HG03159 (cell line): ENCODE measurements around the gene NNAT.

Experiments used
- ATAC-seq: cut with Tn5 transposase; IDR thresholded peaks from one replicate; pipeline ENCODE4 v1.9.1; 2021; ENCODE audit warnings: mild to moderate bottlenecking, moderate library complexity; ENCODE audit not compliant: unreplicated experiment

Gene NNAT

DNA sequence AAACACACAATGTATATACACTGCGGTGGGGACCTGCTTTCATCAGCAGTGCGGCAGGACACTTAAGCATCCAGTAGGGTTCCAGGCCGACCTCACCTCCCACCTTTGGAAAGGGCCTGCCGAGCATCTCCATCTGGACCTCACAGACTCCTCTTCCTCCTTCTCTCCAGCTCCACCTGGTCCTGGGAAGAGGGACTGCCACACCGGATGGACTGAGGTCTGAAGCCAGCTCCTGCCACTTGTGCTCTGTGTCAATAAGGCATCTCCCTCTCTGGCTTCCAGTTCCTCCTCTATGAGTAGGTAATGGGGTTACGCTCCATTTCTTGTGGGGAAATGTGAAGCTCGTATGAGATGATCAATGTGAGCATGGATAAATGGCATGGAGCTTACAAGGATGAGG is 19.1 kb upstream of the NNAT start:
- no peak for ATAC-seq

DNA sequence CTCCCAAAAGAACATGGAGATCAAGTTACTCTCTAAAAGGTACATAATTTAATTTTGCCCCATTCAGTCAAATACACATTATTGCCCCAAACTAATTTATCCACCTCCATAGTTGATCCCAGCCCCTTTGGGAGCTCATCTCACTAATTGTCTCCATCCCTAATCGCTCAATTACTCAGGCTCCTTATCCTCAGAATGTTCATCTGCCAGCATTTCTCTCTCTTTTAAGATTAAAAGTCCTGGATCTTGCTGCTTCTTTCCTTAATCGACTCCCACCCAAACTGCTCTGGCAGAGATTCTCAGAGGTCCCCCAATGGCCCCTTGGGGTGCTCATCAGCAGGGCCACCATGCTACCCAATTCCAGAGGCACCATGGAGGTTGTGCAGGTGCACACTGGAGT is 18.4 kb upstream of the NNAT start:
- no peak for ATAC-seq

GRCh38 chr20:37503256-37503927 is 17.7 kb upstream of the NNAT start:
- ATAC-seq = no peak

- ATAC-seq = no peak
These were observed 16.5 kb upstream of the NNAT start for GRCh38 chr20:37504404-37505096.

DNA sequence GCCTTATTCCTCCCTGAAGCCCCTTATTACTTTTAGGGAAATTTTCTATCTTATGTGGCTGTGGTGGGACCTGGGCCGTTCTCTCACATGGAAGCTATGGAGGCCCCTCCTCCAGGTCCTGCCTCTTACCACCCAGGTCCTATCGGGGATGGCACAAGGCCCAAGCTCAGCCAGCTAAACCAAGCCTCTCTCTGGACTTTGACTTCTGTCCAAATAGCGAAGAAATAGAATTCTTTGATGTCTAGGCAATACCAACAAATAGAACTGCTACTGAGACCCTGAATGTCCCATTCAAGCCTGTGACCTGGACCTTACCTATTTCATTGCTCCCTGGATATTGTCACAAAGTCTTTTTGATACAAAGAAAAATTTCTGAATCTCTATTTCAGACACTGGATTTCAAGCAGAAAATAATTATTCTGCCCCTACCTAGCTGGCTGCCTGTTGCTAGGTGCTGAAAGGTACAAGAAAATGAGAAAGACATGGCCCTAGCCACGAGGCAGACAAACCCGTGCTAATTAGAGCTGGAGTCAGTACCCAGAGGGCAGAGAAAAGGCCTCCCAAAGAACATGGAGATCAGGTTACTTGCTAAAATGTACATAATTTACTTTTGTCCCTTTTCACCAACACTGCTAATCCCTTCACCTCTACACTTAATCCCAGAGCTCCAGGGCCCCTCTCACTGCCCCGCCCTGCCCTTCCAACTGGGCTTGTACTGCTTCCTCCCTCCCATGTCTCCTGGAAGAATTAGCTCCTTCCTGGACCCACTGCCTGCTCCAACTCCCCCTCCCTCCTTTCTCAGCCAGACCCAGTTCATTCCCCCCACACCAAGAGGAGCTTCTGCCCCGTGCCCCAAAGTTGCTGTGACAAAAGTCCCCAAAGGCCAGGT is 15.5 kb upstream of the NNAT start:
- ATAC-seq = no peak

DNA sequence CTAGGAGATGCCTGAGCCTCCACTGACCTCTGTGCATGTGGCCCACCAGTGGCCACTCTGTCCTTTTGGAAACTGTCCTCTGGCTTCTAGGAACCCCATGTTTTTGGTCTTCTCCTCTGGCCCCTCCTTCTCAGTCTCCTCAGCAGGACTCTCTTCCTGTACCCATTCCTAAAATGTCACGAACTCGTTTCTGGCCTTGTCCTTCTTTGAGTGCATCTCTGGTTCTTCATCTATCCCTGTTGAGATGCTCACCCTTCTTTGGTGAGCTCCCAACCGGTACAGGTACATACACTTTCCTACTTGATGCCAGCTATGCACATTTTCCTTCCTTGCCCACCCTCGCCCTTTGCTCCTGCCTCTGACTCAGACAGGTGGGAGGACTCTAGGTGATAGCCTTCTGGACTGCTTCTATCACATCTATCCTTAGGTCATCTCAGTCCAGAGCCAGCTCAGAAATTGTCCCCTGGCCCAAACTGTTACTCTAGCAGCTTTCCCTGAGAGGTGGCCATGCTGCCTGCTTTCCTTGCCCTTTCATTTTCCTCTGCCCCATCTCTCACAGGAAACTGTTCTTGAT is 14.8 kb upstream of the NNAT start:
- ATAC-seq = no peak

GRCh38 chr20:37510226-37510625 is 10.8 kb upstream of the NNAT start:
- ATAC-seq = no peak

DNA sequence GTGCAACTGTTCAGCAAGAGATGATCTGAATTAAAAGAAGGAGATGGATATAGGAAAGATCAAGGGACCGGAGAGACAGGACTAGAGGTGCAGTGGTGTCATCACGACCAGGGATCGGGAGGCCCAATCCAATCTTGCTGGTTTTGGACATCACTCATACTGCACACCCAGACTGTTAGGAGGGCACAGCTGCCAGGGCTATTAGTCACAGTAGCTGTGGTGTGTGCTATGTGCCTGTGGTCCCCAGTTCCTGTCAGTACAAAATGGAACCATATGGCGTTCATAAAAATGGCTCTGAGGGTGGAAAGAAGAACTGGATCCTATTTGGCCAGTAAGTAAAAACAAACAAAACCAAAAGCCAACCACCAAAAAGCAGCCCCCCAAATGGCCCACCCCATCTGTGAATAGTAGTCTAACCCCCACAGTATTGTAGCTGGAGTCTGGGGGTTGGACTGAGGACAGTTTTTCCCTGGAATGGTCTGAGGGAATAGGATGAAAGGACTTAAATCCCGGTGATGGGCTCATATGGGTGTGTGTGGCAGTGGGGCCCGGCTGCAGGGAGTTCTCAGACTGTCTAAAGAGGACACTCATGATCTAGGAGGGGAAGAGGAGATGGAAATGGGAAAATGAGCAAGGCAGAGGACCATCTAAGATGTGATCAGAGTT is 9.3 kb upstream of the NNAT start:
- no peak for ATAC-seq

GRCh38 chr20:37513779-37514359 is 7.2 kb upstream of the NNAT start:
- ATAC-seq = no peak

GRCh38 chr20:37515876-37516275 is 5.2 kb upstream of the NNAT start:
- no peak for ATAC-seq

- ATAC-seq = no peak
These were observed 4.0 kb upstream of the NNAT start for GRCh38 chr20:37516811-37517750.

DNA sequence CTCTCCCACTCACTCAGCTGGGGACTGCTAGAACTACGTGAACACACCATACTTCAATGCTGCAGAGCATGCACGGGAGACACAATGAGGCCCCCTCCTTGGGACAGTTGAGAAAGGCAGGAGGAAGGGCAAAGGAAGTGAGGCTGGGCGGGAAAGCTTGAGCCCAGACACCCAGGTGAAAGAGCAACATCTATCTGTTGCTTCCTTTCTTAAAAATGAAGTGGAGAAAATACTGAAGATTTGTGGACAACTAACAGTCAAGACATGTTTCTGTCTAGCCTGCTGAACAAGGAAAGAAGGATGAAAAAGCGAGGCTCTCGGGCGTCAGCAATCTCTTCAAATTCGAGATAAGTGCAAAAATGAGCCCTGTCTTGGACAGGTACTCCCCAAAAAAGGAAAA is 3.0 kb upstream of the NNAT start:
- no peak for ATAC-seq

GRCh38 chr20:37518606-37519507 is 2.2 kb upstream of the NNAT start:
- no peak for ATAC-seq

GRCh38 chr20:37519508-37520418 is 1.3 kb upstream of the NNAT start:
- no peak for ATAC-seq

- no peak for ATAC-seq
These were observed 563 bp upstream of the NNAT start for GRCh38 chr20:37520419-37520955.

- ATAC-seq = no peak
These were observed 1.4 kb downstream of the NNAT start for GRCh38 chr20:37522260-37523011.
